Measurements from ENCODE around the gene DSTYK. TPM values are rescaled to one million over a fixed set of nuclear protein-coding genes. Genes with fewer than 3 reads are reported as not detected.
"Not testable (repeated sequence)": the region's sequence is repeated elsewhere in the genome, so short reads cannot be mapped to it uniquely, and the experiment has no call there.

DSTYK gene
- total RNA-seq, 3 donors from 2014 or later, result 13.8 to 15.9 (median 15.0) TPM

DNA sequence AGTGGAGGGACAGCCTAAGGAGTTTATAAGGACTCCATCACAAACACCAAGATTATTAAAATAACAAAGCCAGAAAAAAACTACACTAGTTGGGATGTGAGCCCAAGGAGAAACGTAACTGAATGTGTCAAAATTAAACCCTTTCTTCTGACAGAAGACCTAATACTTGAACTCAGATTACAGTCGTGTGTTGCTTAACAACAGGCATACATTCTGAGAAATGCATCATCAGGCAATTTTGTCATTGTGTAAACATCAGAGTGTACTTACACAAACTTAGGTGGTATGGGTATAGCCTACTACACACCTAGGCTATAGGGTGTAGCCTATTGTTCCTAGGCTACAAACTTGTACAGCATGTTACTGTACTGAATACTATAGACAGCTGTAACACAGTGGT lies 23.4 kb downstream of the DSTYK start:
- Mint-ChIP-seq H3K27me3 (ENCODE audit: low read depth) (no peaks in the 10 kb centered on the region), H3K4me3 (no peak overlapping the region), H3K36me3 (ENCODE audit: insufficient read depth) (peaks cover 16% of the 10 kb centered on the region), H3K9me3 (no peaks in the 10 kb centered on the region), H3K4me1 (ENCODE audit: low read depth) (peaks cover 63% of the 10 kb centered on the region)
- DNase-seq, result no peak
- no peak for ATAC-seq

DNA sequence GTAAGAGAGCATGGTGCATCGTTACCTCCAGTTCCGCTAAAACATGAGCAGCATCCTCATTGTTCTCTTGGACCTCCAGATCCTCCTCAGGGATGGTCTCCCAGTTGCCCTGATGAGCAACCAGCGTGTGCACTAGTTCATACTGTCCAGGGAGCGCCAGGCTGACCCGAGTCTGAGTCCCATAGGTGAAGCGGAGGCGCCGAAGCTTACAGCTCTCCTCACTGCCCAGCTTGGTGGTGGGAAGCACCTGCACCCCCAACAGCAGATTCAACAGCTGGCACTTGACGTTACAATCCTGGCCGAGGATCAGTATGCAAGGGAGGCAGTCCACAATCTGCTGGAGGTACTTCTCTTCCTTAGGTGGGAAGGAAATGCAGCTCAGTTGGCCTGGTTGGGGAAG lies 24.1 kb downstream of the DSTYK start:
- no peak overlapping the region for H3K4me3 Mint-ChIP-seq
- H3K36me3 Mint-ChIP-seq (ENCODE audit: insufficient read depth), result peaks cover 19% of the 10 kb centered on the region

DNA sequence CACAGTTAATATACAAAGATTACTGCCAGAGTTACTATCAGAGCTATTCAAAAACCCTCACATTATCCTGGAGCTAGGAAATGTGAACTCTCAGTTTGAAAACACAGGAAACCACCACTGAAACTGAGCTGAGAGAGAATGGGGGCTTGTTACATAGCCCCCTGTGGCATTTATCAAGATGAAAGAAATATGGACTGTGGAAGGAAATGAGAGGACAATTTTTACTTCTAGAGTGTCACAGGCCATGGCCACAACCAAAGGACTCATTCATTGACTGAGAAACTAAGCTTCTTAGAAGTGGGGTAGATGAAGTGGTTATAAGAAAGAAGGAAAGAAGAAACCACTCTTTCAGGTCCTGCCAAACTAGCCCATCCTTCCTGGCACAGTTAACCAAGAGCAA lies 25.3 kb downstream of the DSTYK start:
- DNase-seq (no peak), ATAC-seq (peak; percentile 58 to 74)
- H3K4me3 Mint-ChIP-seq, result no peak overlapping the region

More for the DNA sequence above, 24.1 kb downstream of the DSTYK start:
- Mint-ChIP-seq H3K9me3 (no peaks in the 10 kb centered on the region), H3K4me1 (ENCODE audit: low read depth) (peaks cover 60% of the 10 kb centered on the region), H3K27me3 (ENCODE audit: low read depth) (no peaks in the 10 kb centered on the region)
- DNase-seq (no peak), ATAC-seq (no peak)

DNA sequence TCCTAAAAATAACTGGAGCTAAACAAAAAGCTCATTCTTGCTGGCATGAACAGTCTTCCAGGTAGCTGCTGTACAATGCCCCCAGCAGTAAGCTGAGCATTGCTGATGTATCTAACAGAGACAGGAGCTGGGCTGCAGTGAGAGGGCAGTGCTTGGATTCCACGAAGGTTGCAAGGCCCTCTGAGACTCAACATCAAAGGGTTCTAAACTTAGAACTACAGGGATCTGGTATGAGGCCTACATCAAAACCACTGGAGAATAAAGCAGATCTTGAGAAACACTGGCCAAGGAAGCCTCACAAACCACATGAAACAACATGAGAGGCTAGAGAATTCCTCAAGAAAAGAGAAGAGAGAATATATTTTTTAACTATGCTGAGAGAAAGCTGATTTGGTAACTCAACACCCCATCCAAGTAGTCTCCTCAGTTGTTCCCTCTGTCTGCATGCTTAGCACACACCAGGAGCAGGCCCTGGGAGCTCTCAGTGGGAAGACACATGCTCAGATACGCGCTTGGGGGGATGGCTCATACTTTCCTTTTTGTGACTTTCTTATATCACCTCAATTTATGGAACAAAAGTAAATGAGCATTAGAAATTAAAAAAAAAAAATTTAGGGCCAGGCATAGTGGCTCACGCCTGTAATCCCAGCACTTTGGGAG lies 27.7 kb downstream of the DSTYK start:
- H3K36me3 Mint-ChIP-seq (ENCODE audit: insufficient read depth), result peaks cover 23% of the 10 kb centered on the region
- no peaks in the 10 kb centered on the region for H3K9me3 Mint-ChIP-seq
- H3K4me3 Mint-ChIP-seq, result no peak overlapping the region
- H3K27me3 Mint-ChIP-seq (ENCODE audit: low read depth), result no peaks in the 10 kb centered on the region
- DNase-seq, result no peak
- H3K4me1 Mint-ChIP-seq (ENCODE audit: low read depth), result peaks cover 39% of the 10 kb centered on the region
- ATAC-seq, result no peak

More for the DNA sequence above, 25.3 kb downstream of the DSTYK start:
- H3K9me3 Mint-ChIP-seq, result no peaks in the 10 kb centered on the region
- H3K4me1 Mint-ChIP-seq (ENCODE audit: low read depth), result peaks cover 55% of the 10 kb centered on the region
- H3K27me3 Mint-ChIP-seq (ENCODE audit: low read depth), result no peaks in the 10 kb centered on the region
- H3K36me3 Mint-ChIP-seq (ENCODE audit: insufficient read depth), result peaks cover 19% of the 10 kb centered on the region

DNA sequence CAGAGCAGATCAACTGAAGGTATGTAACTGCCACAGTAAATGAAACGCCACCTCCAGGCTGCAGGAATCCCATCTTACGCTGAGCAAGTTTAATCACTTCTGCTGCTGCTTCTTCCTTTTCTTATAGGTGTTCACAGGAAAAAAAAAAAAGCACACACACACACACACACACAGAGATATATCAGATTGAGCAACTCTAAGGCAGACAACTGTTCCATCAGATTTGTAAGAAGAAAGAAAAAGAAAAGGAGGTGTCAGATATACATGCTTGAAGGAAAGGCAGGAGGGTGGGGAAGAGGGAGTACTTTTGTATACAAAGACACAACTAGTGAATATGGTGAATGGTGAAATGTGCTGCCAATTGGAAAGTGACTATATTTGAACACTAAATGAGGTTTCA lies 28.6 kb downstream of the DSTYK start:
- peaks cover 23% of the 10 kb centered on the region for H3K36me3 Mint-ChIP-seq (ENCODE audit: insufficient read depth)
- H3K9me3 Mint-ChIP-seq, result no peaks in the 10 kb centered on the region
- H3K4me3 Mint-ChIP-seq, result no peak overlapping the region
- peaks cover 35% of the 10 kb centered on the region for H3K4me1 Mint-ChIP-seq (ENCODE audit: low read depth)
- H3K27me3 Mint-ChIP-seq (ENCODE audit: low read depth), result no peaks in the 10 kb centered on the region
- DNase-seq, result no peak
- no peak for ATAC-seq

DNA sequence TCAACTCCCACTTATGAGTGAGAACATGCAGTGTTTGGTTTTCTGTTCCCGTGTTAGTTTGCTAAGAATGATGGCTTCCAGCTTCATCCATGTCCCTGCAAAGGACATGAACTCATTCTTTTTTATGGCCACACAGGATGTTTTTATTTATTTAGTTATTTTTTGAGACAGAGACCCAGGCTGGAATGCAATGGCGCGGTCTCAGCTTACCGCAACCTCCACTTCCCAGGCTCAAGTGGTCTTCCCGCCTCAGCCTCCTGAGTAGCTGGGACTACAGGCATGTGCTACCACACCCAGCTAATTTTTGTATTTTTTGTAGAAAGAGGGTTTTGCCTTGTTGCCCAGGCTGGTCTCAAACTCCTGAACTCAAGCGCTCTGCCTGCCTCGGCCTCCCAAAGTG lies 31.2 kb downstream of the DSTYK start:
- DNase-seq; H3K4me3 Mint-ChIP-seq; ATAC-seq; H3K27me3 Mint-ChIP-seq (ENCODE audit: low read depth); H3K9me3 Mint-ChIP-seq: not testable (repeated sequence)
- peaks cover 19% of the 10 kb centered on the region for H3K36me3 Mint-ChIP-seq (ENCODE audit: insufficient read depth)
- H3K4me1 Mint-ChIP-seq (ENCODE audit: low read depth), result peaks cover 17% of the 10 kb centered on the region

DNA sequence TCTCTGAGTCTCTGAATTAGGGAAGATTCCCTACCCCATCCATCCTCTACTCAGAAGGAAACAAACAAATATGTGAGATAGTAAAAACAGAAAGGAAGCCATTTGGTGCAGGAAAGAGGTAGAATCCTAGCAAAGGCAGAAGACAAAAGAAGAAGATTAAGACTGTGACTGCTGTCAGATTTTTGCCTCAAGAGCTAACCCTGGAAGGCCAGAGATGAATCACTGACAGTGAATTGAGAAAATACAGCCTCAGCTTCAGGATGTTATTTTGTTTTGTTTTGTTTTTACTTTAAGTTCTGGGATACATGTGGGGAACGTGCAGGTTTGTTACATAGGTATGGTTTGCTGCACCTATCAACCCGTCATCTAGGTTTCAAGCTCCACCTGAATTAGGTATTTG lies 31.7 kb downstream of the DSTYK start:
- no peaks in the 10 kb centered on the region for H3K9me3 Mint-ChIP-seq
- ATAC-seq (no peak), DNase-seq (no peak)
- peaks cover 16% of the 10 kb centered on the region for H3K4me1 Mint-ChIP-seq (ENCODE audit: low read depth)
- H3K27me3 Mint-ChIP-seq (ENCODE audit: low read depth), result no peaks in the 10 kb centered on the region
- H3K4me3 Mint-ChIP-seq, result no peak overlapping the region
- H3K36me3 Mint-ChIP-seq (ENCODE audit: insufficient read depth), result peaks cover 19% of the 10 kb centered on the region

DNA sequence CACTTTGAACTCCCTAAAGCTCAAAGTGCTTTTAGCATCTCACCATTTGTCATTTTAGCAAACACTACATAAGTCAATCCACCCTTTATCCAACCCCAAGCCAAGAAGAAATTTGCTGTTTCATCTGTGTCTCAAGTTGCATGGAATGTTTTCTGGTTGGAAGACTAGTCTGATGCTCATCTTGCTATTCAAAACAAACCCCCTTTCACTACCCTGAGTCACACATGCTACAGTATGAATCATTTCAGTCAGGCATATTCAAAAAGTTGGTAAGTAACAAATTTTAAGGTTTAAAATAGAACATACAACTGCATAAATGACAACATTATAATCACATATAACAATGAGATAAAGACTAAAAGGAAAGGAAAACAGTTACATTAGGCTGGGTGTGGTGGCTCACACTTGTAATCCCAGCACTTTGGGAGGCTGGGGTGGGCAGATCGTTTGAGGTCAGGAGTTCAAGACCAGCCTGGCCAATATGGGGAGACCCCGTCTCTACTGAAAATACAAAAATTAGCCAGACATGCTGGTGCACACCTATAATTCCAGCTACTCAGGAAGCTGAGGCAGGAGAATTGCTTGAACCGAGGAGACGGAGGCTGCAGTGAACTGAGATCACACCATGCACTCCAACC lies 38.7 kb downstream of the DSTYK start:
- peaks cover 25% of the 10 kb centered on the region for H3K4me1 Mint-ChIP-seq (ENCODE audit: low read depth)
- H3K27me3 Mint-ChIP-seq (ENCODE audit: low read depth), result no peaks in the 10 kb centered on the region
- no peaks in the 10 kb centered on the region for H3K9me3 Mint-ChIP-seq
- DNase-seq (no peak), ATAC-seq (peak; percentile 91 to 94)
- no peak overlapping the region for H3K4me3 Mint-ChIP-seq
- peaks cover 20% of the 10 kb centered on the region for H3K36me3 Mint-ChIP-seq (ENCODE audit: insufficient read depth)

DNA sequence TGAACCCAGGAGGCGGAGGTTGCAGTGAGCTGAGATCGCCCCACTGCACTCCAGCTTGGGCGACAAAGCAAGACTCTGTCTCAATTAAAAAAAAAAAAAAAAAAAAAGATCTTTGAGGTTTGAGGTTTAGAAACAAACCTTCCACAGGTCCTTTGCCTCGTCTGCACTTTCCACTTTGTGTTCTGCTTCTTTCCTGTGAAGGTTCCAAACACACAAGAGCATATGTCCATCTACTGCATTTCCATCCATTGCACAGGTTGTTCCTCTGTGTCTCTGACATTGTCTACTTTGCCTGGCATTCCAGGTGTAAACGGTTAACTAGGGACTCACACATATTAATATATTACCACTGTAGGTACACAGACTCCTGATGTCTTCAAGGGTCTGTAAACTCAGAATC lies 40.1 kb downstream of the DSTYK start:
- no peak for ATAC-seq
- no peak for DNase-seq
- H3K4me3 Mint-ChIP-seq, result no peak overlapping the region
- H3K4me1 Mint-ChIP-seq (ENCODE audit: low read depth), result peaks cover 25% of the 10 kb centered on the region
- no peaks in the 10 kb centered on the region for H3K27me3 Mint-ChIP-seq (ENCODE audit: low read depth)
- peaks cover 28% of the 10 kb centered on the region for H3K36me3 Mint-ChIP-seq (ENCODE audit: insufficient read depth)
- H3K9me3 Mint-ChIP-seq, result no peaks in the 10 kb centered on the region

DNA sequence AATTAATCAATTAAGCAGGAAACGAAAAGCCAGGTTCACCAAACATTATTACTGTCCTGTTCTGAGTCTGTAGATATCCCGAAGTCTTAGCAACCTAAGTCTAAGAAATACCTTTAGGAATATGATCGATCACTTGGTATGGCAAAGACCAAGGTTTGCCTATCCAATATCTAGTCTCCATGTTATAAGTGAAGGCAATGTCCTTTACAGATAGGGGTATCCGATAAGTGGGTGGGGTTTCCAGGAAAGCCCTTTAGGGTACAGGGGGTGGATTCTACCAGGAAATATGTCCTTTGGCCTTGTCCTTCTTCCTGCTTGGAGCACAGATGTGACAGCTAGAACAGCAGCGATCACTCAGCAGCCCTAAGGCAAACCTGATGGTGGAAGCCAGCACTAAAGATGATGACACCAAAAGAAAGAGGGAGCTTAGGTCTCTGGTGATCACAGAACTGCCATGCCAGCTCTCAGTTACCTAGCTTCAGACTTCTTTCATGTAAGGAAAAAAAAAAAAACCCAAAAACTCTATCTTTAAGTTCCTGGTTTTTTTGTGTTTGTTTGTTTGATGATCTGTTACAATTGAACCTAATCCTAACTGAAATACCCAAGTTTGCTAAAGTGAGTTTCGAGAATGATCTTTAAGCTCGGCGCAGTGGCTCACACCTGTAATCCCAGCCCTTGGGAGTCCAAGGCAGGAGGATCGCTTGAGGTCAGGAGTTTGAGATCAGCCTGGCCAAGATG lies 40.8 kb downstream of the DSTYK start:
- H3K36me3 Mint-ChIP-seq (ENCODE audit: insufficient read depth), result peaks cover 28% of the 10 kb centered on the region
- no peaks in the 10 kb centered on the region for H3K9me3 Mint-ChIP-seq

DNA sequence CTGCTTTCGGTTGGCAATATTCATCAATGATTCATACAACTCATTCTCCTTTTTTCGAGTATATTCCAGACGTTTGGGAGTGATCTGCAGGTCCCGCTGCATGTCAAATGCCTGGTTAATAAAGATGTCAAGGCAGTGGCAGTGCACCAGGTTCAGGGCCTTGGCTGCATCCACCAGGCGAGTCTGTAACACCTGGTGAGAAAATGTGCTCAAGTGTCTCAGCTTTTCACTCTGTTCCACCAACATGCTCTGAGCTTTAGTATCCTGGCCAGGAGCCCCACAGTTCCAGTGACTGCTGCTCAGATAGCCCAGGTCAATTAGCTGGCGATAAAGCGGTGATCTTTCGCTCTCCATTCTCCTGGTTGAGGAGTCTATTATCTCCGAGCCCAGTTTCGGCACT lies 42.3 kb downstream of the DSTYK start:
- Mint-ChIP-seq H3K4me3 (no peak overlapping the region), H3K9me3 (no peaks in the 10 kb centered on the region), H3K4me1 (ENCODE audit: low read depth) (peaks cover 25% of the 10 kb centered on the region), H3K27me3 (ENCODE audit: low read depth) (no peaks in the 10 kb centered on the region), H3K36me3 (ENCODE audit: insufficient read depth) (peaks cover 30% of the 10 kb centered on the region)
- ATAC-seq (no peak), DNase-seq (no peak)

More for the DNA sequence above, 40.8 kb downstream of the DSTYK start:
- ATAC-seq (no peak), DNase-seq (no peak)
- no peak overlapping the region for H3K4me3 Mint-ChIP-seq
- peaks cover 25% of the 10 kb centered on the region for H3K4me1 Mint-ChIP-seq (ENCODE audit: low read depth)
- H3K27me3 Mint-ChIP-seq (ENCODE audit: low read depth), result no peaks in the 10 kb centered on the region

DNA sequence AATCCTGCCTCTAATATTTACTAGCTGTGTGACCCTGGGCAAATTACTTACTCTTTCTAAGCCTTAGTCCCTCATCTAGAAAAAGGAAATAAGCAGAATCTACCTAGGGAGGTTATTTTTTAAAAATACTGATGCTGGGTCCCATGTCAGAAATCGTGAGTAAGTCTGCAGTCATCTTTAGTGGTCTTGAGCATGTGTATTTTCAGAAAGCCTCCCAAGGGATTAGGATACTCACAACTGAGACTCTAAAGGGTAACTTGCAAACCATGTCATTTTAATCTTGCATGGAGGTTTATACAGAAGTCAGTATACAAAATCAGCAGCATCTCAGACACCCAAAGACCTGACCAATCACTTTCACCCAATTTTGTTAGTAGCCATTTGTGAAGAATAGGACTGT lies 43.2 kb downstream of the DSTYK start:
- Mint-ChIP-seq H3K9me3 (no peaks in the 10 kb centered on the region), H3K36me3 (ENCODE audit: insufficient read depth) (peaks cover 36% of the 10 kb centered on the region), H3K4me3 (no peak overlapping the region), H3K4me1 (ENCODE audit: low read depth) (peaks cover 25% of the 10 kb centered on the region), H3K27me3 (ENCODE audit: low read depth) (no peaks in the 10 kb centered on the region)
- DNase-seq, result no peak
- no peak for ATAC-seq

DNA sequence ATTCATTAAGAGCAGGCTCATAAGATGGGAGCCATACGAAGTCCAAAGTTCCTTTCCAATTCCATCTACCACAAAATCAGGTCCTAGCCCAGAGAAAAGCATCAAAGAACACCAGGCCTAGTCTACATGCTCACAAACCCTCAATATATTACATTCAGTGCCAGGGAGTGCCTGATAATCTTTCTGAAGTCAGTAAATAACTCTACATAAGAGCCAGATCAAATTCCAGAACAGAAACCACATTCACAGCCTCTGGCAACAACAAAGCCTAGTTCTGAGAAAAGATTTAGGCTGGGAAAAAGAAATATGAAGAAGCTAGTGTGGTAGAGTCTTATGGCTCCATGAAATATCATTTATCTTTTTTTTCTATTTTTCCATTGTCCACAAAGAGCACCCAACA lies 49.2 kb downstream of the DSTYK start:
- Mint-ChIP-seq H3K36me3 (ENCODE audit: insufficient read depth) (peaks cover 57% of the 10 kb centered on the region), H3K9me3 (no peaks in the 10 kb centered on the region), H3K4me3 (no peak overlapping the region), H3K4me1 (ENCODE audit: low read depth) (no peaks in the 10 kb centered on the region), H3K27me3 (ENCODE audit: low read depth) (no peaks in the 10 kb centered on the region)
- DNase-seq (no peak), ATAC-seq (no peak)

DNA sequence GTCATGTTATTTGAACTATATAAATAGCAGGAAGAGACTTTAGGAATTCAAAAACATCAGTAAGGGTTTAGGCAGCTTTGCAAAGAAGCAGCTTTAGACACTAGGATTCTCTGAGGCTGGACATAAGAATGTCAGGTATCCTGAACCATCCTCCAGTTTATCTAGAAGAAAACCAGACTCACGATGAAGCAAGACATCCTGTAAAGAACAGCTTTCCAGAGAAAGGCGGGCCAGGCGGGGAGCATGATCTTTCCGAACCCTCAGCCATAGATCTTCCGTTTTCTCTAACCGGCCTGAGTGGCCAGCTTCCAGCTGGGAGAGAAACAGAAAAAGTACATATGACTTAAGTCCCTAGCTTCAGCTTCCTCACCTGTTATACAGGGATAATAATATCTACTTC lies 50.4 kb downstream of the DSTYK start:
- Mint-ChIP-seq H3K27me3 (ENCODE audit: low read depth) (no peaks in the 10 kb centered on the region), H3K9me3 (peaks cover 6% of the 10 kb centered on the region), H3K4me1 (ENCODE audit: low read depth) (no peaks in the 10 kb centered on the region)

More for the DNA sequence above, 50.4 kb downstream of the DSTYK start:
- H3K36me3 Mint-ChIP-seq (ENCODE audit: insufficient read depth), result peaks cover 61% of the 10 kb centered on the region
- ATAC-seq (no peak), DNase-seq (no peak)
- H3K4me3 Mint-ChIP-seq, result no peak overlapping the region
